ENCODE data around the gene MAMDC2. TPM values are rescaled to one million over a fixed set of nuclear protein-coding genes. Genes with fewer than 3 reads are reported as not detected.

MAMDC2 gene
- total and polyA plus RNA-seq, 5 donors, result 11.5 to 18.1 (median 15.9) TPM

DNA sequence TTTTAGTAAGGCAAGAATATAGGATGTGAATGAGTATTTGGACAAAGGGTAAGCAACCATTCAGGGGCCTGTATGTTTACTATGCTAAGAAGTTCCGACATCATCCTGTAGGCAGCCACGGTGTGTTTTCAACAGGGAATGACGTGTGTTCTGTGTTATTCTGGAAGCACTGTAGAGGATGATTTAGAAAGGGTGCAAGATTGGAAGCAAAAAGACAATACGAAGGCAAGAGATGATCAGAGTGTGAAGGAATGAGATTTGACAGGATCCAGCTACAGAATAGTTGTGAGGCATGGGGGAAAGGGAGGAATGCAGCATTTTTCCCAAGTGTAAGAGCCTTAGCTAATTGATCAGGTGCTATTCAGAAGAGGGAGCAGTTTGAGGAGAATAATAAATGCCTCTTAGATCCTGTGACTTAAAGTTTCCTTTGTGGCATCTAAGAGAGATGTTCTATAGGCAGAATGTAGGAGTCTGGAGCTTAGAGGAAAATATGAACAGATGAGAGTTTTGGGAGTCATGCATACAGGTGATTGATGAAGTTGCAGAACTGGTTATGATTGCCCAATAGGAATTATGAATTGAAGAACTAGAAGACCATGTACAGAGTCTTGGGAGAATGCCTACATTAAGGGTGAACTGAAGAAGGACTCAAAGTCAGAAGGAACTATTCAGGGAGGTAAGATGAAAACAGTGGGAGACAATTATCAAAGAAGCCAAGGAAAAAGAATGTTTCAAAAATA is 217.7 kb downstream of the MAMDC2 start:
- H3K9me3 ChIP-seq (ENCODE audit: control insufficient read depth, low read length), result no peaks in the 10 kb centered on the region
- WGBS, result 69% methylated on average over 4 of the region's 4 CpGs
- H3K4me1 ChIP-seq (ENCODE audit: control insufficient read depth, insufficient read depth, low read length), result peaks cover 7% of the 10 kb centered on the region
- intact Hi-C loops (cut with DNase I), result no loop called here
- no peak overlapping the region for H3K4me3 ChIP-seq (ENCODE audit: low read length)
- H3K27me3 ChIP-seq (ENCODE audit: control insufficient read depth, insufficient read depth), result no peaks in the 10 kb centered on the region
- ATAC-seq (no peak), DNase-seq (no peak)
- H3K27ac ChIP-seq (ENCODE audit: low read length), result no peak overlapping the region

DNA sequence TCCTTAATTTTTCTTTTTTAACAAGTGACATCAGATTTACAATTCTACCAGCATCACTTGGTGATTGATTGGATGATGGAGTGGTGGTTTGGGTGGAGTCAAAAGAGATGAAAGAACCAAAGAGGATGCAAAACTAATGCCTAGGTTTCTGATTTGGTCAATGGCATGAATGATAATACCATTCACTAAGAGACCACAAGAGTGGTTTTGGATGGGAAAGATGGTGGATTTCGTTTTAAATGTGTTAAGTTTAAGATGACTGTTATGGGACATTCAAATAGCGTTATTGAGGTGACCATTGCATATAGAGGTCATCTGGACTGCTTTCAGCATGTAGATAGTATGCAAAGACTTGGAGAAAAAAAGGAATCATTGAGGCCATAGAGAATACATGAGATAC is 218.7 kb downstream of the MAMDC2 start:
- H3K9me3 ChIP-seq (ENCODE audit: control insufficient read depth, low read length), result no peaks in the 10 kb centered on the region
- peaks cover 7% of the 10 kb centered on the region for H3K4me1 ChIP-seq (ENCODE audit: control insufficient read depth, insufficient read depth, low read length)
- WGBS, result 91% methylated on average over 2 of the region's 2 CpGs
- no peak for DNase-seq
- H3K4me3 ChIP-seq (ENCODE audit: low read length), result no peak overlapping the region
- H3K27me3 ChIP-seq (ENCODE audit: control insufficient read depth, insufficient read depth), result no peaks in the 10 kb centered on the region
- H3K27ac ChIP-seq (ENCODE audit: low read length), result no peak overlapping the region
- ATAC-seq, result no peak
- intact Hi-C loops (cut with DNase I), result no loop called here

DNA sequence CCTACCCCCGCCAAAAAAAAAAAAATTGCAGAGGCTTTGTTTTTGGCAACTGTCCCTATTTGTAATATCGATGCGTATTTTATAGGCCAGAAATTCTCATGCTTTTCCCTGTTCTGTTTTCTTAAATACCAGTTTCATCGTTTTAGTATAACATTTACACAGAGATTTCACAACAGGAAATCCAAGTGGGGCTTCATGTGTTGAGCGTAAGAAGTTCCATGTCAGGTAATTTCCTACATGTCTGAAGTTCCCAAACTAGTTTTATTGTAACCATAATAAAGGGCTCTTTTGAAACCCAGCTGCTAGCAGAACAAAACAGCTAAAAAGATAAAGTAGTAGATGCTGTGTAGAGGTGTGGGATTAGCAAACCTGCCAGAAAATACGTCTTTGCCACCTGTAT is 219.3 kb downstream of the MAMDC2 start:
- ATAC-seq, result no peak
- no peak for DNase-seq
- Histone ChIP-seq H3K27me3 (ENCODE audit: control insufficient read depth, insufficient read depth) (no peaks in the 10 kb centered on the region), H3K9me3 (ENCODE audit: control insufficient read depth, low read length) (no peaks in the 10 kb centered on the region), H3K4me3 (ENCODE audit: low read length) (no peak overlapping the region), H3K4me1 (ENCODE audit: control insufficient read depth, insufficient read depth, low read length) (peaks cover 7% of the 10 kb centered on the region), H3K27ac (ENCODE audit: low read length) (no peak overlapping the region)
- intact Hi-C loops (cut with DNase I), result no loop called here
- WGBS, result 63% methylated on average over 6 of the region's 6 CpGs

DNA sequence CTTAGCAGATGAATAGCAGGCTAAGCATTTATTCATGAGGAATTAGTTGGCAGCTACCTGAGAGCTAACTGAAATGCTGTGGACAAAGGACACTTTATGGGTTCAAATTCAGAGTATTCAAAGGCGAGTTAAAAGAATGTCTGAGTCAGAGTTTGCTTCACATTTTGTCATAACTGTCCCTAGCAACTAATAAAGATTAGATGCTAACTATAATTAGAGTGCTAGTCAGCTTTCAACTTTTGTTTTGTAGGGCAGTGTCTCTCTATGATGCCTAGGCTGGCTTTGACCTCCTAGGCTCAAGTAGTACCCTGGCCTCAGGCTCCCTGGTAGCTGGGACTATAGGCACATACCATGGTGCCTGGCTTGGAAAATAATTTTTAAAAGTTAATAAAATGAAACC is 219.8 kb downstream of the MAMDC2 start:
- Histone ChIP-seq H3K27me3 (ENCODE audit: control insufficient read depth, insufficient read depth) (no peaks in the 10 kb centered on the region), H3K4me1 (ENCODE audit: control insufficient read depth, insufficient read depth, low read length) (peaks cover 7% of the 10 kb centered on the region), H3K9me3 (ENCODE audit: control insufficient read depth, low read length) (no peaks in the 10 kb centered on the region), H3K27ac (ENCODE audit: low read length) (no peak overlapping the region), H3K4me3 (ENCODE audit: low read length) (no peak overlapping the region)
- WGBS, result 59% methylated on average over 1 of the region's 1 CpG
- ATAC-seq, result peak in 1 of 2 donors; percentile 10
- no peak for DNase-seq
- intact Hi-C loops (cut with DNase I), result no loop called here

Other genes with a start within 250 kb of the MAMDC2 start
- gene CFAP95, start 223.0 kb upstream of the MAMDC2 start, total RNA-seq, result not detected
- gene CFAP95, start 223.0 kb upstream of the MAMDC2 start, polyA plus RNA-seq, result not detected
- gene SMC5, start 215.1 kb downstream of the MAMDC2 start, total RNA-seq, result 10 to 100 TPM; 15.4 to 24.4 (median 17.0) TPM
- gene SMC5, start 215.1 kb downstream of the MAMDC2 start, polyA plus RNA-seq, result 7.7 TPM

All from right cardiac atrium (tissue), 5 donors.